ENCODE data around the gene SLC39A11. TPM values are rescaled to one million over a fixed set of nuclear protein-coding genes. Genes with fewer than 3 reads are reported as not detected.

Gene SLC39A11
- total RNA-seq, 1 donor from 2014 or later, result 23.2 TPM

DNA sequence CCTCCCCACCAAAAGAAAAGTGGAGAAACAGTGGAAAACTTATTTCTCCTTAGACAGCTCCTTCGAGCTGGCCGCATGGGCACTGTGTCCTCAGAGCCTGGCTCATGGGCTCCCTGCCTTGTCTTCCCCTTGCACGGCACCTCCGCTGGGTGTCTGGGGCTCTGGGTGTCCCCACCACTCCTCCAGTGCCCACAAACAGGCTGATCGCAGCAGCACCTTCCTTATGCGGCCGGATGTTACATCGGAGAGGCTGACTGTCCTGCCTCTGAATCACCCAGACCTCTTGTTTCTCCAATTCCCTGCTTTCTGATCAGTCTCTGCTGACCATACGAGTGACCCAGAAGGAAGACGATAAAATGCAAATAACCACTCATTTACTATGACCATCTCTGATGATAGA lies 121.7 kb downstream of the SLC39A11 start:
- Mint-ChIP-seq H3K4me1 (ENCODE audit: unreplicated experiment) (peaks cover 31% of the 10 kb centered on the region), H3K36me3 (no peaks in the 10 kb centered on the region), H3K27ac (no peak overlapping the region), H3K4me3 (no peak overlapping the region), H3K9me3 (no peaks in the 10 kb centered on the region), H3K27me3 (peaks cover 8% of the 10 kb centered on the region)
- TF ChIP-seq, protein P1, sequence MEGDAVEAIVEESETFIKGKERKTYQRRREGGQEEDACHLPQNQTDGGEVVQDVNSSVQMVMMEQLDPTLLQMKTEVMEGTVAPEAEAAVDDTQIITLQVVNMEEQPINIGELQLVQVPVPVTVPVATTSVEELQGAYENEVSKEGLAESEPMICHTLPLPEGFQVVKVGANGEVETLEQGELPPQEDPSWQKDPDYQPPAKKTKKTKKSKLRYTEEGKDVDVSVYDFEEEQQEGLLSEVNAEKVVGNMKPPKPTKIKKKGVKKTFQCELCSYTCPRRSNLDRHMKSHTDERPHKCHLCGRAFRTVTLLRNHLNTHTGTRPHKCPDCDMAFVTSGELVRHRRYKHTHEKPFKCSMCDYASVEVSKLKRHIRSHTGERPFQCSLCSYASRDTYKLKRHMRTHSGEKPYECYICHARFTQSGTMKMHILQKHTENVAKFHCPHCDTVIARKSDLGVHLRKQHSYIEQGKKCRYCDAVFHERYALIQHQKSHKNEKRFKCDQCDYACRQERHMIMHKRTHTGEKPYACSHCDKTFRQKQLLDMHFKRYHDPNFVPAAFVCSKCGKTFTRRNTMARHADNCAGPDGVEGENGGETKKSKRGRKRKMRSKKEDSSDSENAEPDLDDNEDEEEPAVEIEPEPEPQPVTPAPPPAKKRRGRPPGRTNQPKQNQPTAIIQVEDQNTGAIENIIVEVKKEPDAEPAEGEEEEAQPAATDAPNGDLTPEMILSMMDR (conservative IDR thresholded peaks at IDR 0.05), result no peak
- DNase-seq (ENCODE audit: extremely low spot score, unreplicated experiment), result no peak

DNA sequence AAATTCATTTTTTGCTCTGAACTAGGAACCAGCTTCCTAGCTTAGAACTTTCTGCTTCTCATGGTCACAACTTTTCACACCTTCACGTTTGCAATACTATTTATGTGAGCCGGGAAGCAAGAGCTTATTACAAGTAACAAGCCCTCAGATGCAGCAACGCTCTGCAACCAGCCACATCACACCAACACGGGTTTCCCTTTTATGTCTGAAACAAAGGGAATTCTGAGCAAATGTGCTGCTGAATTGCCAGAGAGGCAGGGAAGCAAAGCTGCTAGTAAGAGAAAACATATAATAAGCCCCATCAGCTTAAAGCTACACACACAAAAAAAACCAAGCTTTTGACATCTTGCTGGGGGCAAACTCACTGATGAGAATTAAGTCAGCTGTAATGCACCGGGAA lies 122.2 kb downstream of the SLC39A11 start:
- Mint-ChIP-seq H3K4me3 (no peak overlapping the region), H3K9me3 (no peaks in the 10 kb centered on the region), H3K27me3 (peaks cover 8% of the 10 kb centered on the region), H3K4me1 (ENCODE audit: unreplicated experiment) (peaks cover 31% of the 10 kb centered on the region), H3K36me3 (no peaks in the 10 kb centered on the region), H3K27ac (no peak overlapping the region)
- TF ChIP-seq, protein P1 (conservative IDR thresholded peaks at IDR 0.05), result no peak
- DNase-seq (ENCODE audit: extremely low spot score, unreplicated experiment), result no peak

DNA sequence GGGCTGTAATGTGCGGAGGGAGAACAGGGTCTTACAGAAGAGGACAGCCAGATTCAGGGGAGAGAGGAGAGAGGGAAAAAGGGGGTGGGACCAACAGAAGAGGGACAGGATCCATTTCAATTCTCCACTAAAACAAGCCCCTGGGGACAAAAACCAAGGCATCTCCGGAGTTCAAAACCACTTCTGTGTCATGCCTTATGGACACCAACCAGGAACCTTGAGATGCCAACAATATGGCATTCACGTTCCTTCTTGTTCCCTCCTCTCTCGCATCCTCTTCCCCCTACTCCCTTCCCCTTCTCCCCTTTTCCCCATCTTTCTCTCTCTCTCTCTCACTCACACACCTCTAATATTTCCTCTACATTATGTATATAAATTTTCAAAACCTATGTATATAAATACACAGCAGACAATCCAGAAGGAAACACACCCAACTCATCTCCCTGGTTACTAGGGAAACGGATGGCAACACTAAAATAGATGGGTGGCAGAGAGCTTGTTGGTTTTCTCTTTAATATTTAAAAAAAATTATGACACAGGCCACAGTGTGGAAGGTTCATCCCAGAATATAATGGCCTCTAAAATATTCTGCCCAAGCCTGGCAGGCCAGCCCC lies 123.1 kb downstream of the SLC39A11 start:
- no peak for DNase-seq (ENCODE audit: extremely low spot score, unreplicated experiment)
- Mint-ChIP-seq H3K9me3 (no peaks in the 10 kb centered on the region), H3K27ac (no peak overlapping the region), H3K4me1 (ENCODE audit: unreplicated experiment) (peaks cover 31% of the 10 kb centered on the region), H3K4me3 (no peak overlapping the region), H3K27me3 (peaks cover 8% of the 10 kb centered on the region), H3K36me3 (no peaks in the 10 kb centered on the region)
- TF ChIP-seq, protein P1 (conservative IDR thresholded peaks at IDR 0.05), result no peak

DNA sequence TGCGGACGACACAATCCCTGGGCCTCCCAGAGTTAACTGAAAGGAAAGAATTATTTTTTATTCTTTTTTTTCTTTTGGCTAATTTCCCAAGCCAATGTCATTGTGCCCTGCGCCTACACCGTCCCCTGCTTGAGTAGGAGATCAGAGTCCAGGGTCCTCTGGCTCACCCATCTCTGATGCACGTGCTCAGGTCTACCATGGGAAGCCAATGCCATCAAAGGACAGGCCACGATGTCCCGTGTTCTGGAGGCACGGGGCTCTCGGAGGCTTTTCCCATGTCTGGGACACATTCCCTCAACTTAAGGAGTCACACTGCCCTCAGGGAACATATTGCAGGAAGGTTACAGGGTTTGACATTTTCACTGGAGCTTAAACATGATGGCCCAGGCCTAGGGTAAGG lies 123.7 kb downstream of the SLC39A11 start:
- Mint-ChIP-seq H3K9me3 (no peaks in the 10 kb centered on the region), H3K4me1 (ENCODE audit: unreplicated experiment) (peaks cover 31% of the 10 kb centered on the region), H3K4me3 (no peak overlapping the region), H3K27me3 (peaks cover 8% of the 10 kb centered on the region), H3K27ac (no peak overlapping the region), H3K36me3 (no peaks in the 10 kb centered on the region)
- no peak for DNase-seq (ENCODE audit: extremely low spot score, unreplicated experiment)
- TF ChIP-seq, protein P1 (conservative IDR thresholded peaks at IDR 0.05), result no peak

DNA sequence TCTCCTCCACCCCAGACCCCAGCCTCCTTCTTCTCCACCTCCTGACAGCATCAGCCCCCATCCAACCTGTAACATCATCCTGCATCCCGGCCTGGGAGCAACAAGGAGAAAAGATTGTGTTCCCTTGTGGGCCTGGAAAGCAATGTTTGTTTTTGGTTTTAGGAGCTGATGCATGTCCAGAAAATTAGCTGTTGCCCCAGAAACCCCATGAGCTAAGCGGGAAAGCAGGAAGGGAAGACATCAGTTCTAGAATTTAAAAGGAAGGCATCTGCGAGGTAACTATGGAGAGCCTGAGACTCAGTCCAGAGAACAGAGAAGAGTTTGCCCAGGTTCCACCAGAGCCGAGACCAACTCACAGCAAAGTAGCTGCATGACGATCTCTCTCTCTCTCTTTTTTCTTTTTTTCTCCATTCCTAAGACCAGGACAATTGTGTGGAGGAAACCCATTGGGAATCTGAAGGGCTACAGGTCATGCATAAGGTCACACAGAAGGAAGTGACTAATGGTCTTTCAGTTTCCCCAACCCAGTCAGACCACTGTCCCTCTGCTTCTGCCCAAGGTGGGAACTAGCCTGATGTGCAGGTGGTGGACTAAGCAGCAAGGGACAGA lies 124.4 kb downstream of the SLC39A11 start:
- H3K27ac Mint-ChIP-seq, result no peak overlapping the region
- peaks cover 30% of the 10 kb centered on the region for H3K4me1 Mint-ChIP-seq (ENCODE audit: unreplicated experiment)
- TF ChIP-seq, protein P1 (conservative IDR thresholded peaks at IDR 0.05), result no peak
- no peak overlapping the region for H3K4me3 Mint-ChIP-seq
- no peaks in the 10 kb centered on the region for H3K36me3 Mint-ChIP-seq
- no peaks in the 10 kb centered on the region for H3K9me3 Mint-ChIP-seq
- peaks cover 8% of the 10 kb centered on the region for H3K27me3 Mint-ChIP-seq
- no peak for DNase-seq (ENCODE audit: extremely low spot score, unreplicated experiment)

All from type B pancreatic cell (in vitro differentiated cells).